AG09319 (cell line): ENCODE measurements around the gene TMEM134.

Source experiments
- DNase-seq: peaks from one replicate; pipeline ENCODE4 v3.0.0-alpha.2; 2010; ENCODE audit warnings: low read depth; ENCODE audit errors: extremely low read depth
- TF ChIP-seq, protein P1 (sequence below): IDR thresholded peaks from 2 replicates; pipeline ENCODE4 v1.5.1; 2011; ENCODE audit warnings: low read depth, mild to moderate bottlenecking, inconsistent platforms, low read length, moderate library complexity

The TMEM134 gene

DNA sequence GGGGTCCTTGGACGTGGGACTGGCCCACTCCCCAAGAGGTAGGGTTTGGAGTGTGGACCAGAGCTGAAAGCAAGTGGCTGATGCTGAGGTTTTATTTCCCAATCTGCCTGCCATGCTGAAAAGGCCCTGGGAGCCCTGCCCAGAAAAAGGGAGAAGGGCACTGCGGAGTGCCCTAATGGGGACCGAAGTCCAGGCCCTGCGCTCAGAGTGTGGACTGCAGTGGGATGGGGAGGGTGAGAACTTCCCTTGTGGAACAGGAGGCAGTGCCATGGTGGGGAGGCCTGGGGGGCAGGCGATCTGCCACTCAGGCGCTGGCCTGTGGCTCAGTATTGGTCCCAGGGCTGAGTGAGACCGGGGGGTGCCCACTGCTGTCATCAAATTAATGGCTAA lies 20.8 kb downstream of the TMEM134 start:
- DNase-seq, result no peak
- TF ChIP-seq, protein P1, sequence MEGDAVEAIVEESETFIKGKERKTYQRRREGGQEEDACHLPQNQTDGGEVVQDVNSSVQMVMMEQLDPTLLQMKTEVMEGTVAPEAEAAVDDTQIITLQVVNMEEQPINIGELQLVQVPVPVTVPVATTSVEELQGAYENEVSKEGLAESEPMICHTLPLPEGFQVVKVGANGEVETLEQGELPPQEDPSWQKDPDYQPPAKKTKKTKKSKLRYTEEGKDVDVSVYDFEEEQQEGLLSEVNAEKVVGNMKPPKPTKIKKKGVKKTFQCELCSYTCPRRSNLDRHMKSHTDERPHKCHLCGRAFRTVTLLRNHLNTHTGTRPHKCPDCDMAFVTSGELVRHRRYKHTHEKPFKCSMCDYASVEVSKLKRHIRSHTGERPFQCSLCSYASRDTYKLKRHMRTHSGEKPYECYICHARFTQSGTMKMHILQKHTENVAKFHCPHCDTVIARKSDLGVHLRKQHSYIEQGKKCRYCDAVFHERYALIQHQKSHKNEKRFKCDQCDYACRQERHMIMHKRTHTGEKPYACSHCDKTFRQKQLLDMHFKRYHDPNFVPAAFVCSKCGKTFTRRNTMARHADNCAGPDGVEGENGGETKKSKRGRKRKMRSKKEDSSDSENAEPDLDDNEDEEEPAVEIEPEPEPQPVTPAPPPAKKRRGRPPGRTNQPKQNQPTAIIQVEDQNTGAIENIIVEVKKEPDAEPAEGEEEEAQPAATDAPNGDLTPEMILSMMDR, result no peak

DNA sequence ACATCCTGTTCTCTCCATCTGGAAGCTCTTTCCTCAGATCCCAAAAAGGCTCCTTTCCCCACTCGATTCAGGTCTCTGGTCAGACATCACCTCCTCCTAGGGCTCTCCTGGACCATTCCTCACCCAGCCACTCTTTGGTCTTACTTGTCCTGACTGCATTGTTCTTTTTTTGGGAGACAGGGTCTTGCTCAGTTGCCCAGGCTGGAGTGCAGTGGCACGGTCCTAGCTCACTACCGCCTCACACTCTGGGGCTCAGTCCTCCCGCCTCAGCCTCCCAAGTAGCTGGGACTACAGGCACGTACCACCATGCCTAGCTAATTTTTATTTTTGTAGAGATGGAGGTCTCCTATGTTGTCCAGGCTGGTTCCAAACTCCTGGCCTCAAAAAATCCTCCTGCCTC lies 23.5 kb downstream of the TMEM134 start:
- DNase-seq, result no peak
- TF ChIP-seq, protein P1, result no peak

DNA sequence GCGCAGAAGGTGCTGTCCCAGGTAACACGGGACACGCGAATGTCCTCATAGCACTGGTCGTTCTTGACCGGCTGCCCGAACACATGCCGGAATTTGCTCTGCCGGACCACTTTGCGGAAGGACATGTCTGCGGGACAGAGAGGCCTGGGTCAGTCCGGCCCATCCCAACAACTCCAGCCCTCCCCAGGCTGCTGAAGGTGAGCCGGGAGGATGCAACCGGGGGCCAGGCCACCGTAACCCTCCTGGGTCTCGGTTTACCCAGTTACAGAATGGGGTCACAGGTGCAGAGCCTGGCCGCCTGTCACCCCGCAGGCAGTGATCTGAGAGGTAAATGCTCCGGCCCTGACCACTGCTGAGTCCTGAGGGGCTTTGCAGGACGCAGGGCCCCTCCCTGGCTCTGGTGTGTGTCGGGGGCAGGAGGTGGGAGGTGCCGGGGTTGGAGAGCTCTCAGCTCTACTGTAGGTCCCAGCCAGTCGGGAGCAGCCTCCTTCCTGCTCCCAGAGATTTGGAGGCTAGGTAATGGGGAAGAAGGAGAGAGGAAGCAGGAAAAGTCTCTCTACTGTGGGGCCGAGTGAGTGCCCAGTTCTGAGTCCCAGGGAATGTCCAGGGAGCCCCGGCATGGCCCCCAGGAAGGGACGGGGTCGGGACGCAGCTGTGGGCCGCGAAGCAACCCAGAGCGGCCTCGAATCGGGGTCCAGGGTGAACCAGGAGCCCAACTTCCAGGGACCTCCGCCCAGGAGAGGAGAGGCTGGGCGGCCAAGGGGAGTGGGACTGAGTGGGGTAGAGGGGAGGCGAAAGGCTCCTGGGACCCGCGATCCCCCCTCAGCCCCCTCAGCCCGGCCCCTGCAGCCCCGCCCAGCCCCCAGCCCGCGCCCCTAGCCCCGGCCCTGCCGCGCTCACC lies 26.3 kb downstream of the TMEM134 start:
- TF ChIP-seq, protein P1, result no peak
- no peak for DNase-seq

DNA sequence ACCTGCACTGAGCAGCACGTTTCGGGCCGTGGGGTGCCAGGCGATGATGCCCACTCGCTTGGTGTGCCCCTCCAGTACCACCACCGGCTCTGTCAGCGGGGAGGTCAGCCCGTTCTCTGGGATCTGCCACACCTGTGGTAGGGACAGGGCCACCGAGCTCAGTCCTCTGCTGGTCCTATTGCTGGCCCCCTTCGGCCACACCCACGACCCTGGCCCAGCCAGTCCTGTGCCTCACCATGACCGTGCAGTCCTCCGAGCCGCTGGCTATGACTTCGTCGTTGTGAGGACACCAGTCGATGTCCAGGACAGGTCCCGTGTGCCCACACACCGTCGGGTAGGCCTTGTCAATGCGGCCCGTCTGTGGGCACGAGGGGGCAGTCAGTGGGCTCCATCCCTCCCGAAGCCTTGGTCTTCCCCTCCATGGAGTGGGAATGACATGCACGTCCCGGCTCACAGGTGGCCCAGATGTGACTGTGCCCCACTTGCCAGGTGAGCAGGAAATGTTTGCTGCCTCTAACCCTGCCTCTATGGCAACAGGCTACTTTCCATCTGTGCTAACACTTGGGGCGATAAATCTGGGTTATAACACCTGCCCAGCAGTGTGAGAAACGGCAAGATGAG lies 27.2 kb downstream of the TMEM134 start:
- TF ChIP-seq, protein P1, result no peak
- no peak for DNase-seq

DNA sequence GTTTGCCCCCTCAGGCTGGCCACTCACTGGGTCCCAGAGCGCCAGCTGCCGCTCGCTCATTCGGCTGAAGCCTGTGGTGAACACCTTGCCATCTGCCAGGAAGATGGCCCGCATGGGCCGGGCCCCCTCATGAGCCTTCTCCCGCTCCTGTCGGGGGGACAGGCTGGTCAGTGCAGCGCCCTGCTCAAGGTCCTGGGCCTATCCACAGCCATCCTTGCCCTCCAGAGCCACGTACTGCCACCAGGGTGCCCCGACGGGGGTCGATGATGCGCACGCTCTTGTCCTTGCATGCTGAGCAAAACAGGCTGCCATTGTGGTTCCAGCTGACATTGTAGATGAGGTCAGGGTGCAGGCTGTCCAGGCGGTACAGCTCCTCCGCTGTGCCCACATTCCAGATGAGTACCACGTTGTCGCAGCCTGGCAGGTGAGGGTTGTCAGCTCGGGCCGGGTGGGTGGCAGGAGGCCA lies 27.9 kb downstream of the TMEM134 start:
- TF ChIP-seq, protein P1, result no peak
- no peak for DNase-seq

DNA sequence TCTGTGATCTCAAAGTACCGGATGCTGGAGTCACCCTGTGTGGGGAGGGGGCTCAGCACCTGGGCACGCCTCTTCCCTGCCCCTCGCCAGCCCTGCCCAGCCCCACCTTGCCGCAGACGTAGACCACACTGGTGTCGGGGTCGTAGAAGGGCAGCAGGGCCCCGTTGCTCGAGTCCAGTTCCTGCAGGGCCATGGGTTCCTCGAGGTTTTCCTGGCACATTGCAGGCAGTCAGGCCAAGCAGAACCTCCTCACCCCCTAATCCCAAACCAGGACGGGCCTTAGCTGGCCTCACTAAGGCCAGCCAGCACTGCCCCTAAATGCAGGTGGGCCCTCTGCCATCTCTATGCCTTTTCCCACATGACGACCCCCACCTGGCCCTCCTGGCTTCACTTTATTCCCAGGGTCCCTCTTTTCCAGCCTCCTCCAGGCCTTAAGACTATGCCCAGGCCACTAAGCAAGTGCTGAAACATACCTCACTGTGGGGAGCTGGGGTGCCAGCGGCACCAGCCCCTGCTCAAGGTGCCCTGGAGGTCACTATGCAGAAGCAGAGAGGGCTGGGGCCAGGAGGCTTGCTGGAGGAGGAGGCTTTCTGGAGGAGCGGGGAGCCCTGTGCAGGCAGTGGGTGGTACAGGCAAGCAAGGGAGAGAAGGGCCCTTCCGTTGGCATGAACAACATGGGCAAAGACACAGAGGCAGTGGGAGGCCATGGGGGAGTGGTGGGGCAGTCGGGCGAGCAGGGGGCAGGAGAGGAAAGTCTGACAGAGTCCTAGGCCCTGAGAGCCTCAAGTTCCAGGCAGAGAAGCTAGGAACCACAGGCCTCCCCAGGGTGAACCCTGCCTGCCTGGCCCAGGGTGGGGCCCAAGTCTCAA lies 28.6 kb downstream of the TMEM134 start:
- no peak for DNase-seq
- TF ChIP-seq, protein P1, result no peak
